AG09319 (cell line): ENCODE data around the gene RAC3.

Source experiments
- DNase-seq: peaks from one replicate; pipeline ENCODE4 v3.0.0-alpha.2; 2010; ENCODE audit warnings: low read depth; ENCODE audit errors: extremely low read depth
- TF ChIP-seq, protein P1 (sequence below): IDR thresholded peaks from 2 replicates; pipeline ENCODE4 v1.5.1; 2011; ENCODE audit warnings: low read depth, mild to moderate bottlenecking, inconsistent platforms, low read length, moderate library complexity

RAC3 gene

DNA sequence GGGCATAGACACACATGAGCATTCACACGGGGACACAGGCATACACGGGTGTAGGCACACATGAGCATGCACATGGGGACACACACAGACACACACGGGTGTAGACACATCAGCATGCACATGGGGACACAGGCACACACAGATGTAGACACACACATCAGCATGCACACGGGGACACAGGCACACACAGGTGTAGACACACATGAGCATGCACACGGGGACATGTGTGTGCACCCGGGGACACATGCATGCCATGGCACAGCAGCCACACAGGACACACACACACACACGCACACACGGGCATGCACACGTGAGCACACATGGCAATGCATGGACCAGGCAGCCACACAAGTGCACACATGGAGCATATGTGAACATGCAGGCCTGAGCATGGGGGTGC, 11.2 kb downstream of the RAC3 start:
- TF ChIP-seq, protein P1, sequence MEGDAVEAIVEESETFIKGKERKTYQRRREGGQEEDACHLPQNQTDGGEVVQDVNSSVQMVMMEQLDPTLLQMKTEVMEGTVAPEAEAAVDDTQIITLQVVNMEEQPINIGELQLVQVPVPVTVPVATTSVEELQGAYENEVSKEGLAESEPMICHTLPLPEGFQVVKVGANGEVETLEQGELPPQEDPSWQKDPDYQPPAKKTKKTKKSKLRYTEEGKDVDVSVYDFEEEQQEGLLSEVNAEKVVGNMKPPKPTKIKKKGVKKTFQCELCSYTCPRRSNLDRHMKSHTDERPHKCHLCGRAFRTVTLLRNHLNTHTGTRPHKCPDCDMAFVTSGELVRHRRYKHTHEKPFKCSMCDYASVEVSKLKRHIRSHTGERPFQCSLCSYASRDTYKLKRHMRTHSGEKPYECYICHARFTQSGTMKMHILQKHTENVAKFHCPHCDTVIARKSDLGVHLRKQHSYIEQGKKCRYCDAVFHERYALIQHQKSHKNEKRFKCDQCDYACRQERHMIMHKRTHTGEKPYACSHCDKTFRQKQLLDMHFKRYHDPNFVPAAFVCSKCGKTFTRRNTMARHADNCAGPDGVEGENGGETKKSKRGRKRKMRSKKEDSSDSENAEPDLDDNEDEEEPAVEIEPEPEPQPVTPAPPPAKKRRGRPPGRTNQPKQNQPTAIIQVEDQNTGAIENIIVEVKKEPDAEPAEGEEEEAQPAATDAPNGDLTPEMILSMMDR, result no peak
- no peak for DNase-seq

GRCh38 chr17:82043507-82043906, 12.0 kb downstream of the RAC3 start:
- no peak for DNase-seq
- TF ChIP-seq, protein P1, result no peak

DNA sequence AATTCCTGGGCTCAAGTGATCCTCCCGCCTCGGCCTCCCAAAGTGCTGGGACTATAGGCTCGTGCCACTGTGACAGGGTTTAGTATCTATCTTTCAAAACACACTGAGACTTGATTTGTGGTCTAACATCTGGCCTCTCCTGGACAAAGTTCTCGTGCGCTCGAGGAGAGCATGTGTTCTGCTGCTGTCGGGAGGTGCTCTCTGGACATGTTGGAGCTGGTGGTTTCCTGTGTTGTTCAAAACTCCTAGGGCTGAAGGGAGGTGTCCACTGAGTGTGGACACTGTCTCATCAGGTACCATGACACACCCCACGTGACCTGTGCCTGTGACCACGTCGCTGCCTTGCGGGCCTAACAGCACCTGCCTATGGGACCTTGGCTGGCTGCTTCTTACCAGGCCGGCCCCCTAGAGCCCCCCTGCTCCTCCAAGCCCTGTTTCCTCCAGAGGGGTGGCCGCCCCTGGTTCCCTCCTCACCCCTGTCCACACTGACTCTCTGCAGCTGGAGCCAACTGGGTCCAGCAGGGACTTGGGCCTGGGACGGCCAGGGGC, 14.5 kb downstream of the RAC3 start:
- TF ChIP-seq, protein P1, result no peak
- DNase-seq, result no peak

DNA sequence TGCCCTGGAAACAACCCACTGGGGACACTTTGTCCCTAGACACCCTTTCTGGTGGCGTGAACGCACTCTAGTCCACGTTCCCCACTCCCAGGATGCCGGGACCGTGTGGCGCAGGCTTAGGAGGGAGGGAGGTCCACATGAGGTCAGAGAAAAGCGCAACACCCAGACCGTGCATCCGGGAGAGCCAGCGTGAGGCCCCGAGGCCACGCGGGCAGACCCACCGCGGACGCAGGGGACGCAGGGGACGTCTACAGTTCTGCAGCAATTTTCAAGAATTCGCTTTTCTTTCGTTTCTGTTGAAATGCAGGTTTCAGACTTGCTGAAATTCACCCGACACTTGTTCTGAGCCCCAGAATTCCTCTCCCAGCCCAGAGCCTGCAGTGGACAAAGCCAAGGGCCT, 15.4 kb downstream of the RAC3 start:
- TF ChIP-seq, protein P1, result no peak

DNA sequence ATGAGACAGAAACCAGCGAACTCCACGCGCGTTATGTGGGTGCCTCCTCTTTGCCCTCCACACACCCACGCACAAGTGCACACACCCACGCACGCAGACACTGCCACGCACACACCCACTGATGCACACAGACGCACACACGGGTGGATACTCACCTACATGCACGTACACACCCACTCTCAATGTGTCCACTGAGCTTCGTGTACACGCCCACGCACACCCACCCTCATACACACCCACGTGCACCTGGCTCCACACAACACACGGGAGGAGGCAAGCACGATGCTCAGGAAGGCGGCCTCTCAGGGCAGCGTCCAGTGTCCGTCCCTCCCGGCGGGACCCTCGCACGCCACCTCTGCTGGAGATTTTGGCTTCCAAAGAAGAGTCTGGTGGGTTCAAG, 15.9 kb downstream of the RAC3 start:
- DNase-seq, result no peak
- TF ChIP-seq, protein P1, result no peak

More for the DNA sequence above, 15.4 kb downstream of the RAC3 start:
- no peak for DNase-seq

GRCh38 chr17:82047914-82048570, 16.6 kb downstream of the RAC3 start:
- no peak for DNase-seq
- TF ChIP-seq, protein P1, result no peak

DNA sequence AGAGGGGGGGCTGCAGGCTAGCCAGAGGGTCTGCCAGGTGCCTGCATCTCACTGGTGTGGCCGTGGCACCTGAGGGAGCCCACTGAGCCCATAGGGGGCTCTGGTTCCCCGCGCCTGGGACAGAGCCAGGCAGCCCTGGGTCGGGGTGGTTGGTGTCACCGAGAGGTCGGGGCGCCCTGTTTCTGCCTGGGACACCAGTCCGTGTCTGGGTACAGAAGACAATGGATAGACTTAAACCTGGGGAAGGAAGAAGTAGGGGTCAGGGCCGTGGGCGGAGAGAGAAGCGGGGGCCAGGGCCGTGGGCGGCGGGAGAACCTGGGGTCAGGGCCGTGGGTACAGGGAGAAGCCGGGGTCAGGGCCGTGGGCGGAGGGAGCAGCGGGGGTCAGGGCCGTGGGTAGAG, 17.1 kb downstream of the RAC3 start:
- TF ChIP-seq, protein P1, result no peak
- DNase-seq, result no peak
